HG03196 (cell line): Measurements from ENCODE around the gene NRSN1.

Experiments used
- ATAC-seq: cut with Tn5 transposase; IDR thresholded peaks from one replicate; pipeline ENCODE4 v1.9.1; 2021; ENCODE audit not compliant: unreplicated experiment

Gene NRSN1, protein sequence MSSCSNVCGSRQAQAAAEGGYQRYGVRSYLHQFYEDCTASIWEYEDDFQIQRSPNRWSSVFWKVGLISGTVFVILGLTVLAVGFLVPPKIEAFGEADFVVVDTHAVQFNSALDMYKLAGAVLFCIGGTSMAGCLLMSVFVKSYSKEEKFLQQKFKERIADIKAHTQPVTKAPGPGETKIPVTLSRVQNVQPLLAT

DNA sequence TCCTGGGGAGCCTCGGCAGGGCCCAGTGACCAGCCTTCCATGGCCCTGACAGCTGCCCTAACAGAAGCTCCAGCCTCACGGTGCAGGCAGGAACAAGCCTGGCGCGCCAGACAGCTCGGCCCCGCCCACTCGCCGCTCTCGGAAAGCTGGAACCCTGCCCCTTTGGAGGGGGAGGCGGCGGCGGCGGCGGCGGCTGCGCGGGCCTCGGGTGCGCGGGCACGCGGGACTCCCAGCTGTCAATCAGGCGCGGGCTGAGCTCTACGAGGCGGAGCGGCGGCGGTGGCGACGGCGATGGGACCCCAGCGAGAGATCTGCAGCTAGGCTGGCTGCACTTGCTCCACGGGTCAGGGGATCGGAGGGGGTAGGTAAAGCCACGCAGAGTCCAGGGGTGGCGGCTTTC, at the start of gene NRSN1:
NRSN1 (plus strand) TSS at position 236 of the 400 bp plus-strand sequence. CDS start 8,113 bp downstream, outside the sequence.
- no peak for ATAC-seq

DNA sequence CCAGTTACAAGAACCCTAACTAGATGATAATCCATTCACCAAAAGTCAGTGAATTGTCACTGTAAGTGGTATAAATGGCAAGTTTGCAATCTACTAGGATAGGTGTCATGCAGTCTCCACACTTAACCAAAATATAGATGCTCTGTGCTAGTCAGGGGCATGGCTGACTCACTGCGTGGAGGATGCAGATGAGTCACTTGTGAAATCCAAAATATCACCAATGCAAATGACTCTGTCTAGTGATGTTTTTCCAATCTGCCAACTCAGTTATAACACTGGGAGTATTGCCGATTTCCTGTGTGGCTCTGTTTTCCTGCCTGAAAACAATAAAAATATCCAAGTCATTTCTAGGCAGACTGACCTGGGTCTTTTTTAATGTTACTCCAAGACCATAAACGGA, 47.8 kb upstream of the NRSN1 start:
- no peak for ATAC-seq

DNA sequence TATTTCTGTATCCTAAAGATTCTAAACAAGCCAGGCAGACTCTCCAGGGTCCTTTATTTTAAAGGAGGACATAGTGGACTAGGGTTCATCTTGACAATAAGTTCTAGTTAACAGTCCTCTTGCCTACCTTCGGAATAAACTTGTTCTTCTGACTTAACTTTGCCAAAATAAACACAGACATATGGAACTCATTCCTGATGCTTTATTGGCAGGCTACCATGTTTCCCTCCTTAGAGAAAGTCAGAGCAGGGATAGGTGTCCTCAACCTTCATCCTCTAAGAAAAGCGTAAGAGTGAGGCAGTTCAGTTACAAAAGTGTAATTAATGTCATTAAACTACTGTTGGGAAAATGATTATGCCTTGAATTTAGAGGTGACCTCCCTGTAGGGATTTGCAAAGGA, 46.9 kb upstream of the NRSN1 start:
- ATAC-seq: no peak

DNA sequence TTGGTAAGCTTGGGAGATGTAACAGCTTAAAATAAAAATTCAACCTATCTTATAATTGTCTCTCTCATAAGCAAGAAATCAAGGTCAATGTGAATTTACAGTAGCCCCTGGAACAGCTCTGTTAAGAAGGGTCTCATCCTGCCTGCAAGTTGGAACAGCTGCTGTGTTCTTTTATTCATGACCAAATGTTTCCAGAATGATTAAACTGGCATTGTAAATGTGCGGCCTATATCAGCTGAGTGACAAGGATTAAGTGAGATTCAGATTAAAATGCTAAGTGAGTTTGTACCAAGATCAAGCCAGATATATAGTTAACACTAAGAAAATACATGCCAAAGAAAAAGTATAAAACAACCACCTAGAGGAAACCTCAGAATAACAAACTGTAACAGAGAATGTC, 45.3 kb upstream of the NRSN1 start:
- ATAC-seq: no peak

DNA sequence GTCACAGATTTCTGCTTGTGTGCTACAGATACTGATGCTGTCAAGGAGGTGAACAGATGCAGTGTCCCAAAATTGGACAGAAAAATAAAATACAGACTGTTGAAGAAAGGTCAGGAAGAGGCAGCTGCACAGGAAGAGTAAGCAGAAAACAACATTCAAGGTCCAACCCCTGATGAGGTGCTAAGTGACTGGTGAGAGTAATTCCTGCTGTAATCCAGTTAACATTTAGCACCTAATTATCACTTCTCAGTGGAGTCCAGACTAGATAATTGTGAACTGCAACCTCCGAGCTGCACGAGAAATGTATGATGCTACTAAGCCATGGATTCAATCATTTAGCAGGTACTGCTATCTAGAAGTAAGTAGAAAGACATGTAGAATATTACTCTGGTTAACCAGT, 36.3 kb upstream of the NRSN1 start:
- ATAC-seq: no peak

DNA sequence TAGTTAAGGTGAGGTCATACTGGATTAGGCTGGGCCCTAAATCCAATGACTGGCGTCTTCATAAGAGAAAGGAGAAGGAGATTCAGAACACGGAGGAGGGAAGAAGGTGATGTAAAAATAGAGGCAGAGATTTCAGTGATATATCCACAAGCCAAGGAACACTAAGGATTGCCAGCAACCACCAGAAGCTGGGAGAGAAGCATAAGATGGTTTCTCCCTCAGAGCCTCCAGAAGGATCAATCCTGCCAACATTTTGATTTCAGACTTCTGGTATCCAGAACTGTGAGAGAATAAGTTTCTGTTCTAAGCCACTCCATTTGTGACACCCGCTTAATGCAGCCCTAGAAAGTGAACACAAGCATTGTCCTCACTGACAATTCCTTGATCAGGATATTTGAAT, 33.6 kb upstream of the NRSN1 start:
- ATAC-seq: no peak

DNA sequence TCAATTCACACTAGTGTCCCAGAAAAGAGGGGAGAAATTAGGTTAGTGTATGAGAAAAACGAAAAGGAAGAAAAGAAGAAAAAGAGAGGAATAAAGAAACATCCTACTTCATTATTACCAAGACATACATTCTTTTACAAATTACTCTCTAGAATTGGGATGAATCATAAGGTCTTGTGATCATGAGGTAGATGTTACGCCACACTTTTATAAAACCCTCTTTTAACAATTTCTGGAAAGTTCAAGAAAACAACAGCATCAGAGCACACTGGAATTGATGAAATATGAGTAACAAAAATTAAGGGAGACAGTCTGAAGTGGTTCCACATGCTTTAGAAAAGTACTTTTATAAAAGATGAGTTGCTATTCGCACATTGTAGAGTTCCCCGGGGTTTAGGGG, 32.6 kb upstream of the NRSN1 start:
- ATAC-seq: no peak

DNA sequence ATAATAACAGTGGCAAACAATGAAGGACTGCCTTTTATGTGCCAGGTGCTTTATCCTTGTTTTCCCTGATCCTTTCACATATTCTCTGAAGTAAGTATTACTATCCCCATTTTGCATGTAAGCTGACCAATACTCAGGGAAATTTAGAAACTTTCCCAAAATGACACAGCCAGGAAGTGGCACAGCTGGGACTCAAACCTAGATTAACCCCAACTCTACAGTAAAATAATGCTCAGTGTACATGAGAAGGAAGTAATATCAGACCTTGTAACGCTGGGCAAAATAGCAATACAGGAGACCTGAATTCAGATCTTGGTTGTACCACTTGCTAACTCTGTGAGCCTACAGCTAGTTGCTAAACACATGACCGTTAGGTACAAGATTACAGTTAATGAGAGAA, 26.8 kb upstream of the NRSN1 start:
- no peak for ATAC-seq

DNA sequence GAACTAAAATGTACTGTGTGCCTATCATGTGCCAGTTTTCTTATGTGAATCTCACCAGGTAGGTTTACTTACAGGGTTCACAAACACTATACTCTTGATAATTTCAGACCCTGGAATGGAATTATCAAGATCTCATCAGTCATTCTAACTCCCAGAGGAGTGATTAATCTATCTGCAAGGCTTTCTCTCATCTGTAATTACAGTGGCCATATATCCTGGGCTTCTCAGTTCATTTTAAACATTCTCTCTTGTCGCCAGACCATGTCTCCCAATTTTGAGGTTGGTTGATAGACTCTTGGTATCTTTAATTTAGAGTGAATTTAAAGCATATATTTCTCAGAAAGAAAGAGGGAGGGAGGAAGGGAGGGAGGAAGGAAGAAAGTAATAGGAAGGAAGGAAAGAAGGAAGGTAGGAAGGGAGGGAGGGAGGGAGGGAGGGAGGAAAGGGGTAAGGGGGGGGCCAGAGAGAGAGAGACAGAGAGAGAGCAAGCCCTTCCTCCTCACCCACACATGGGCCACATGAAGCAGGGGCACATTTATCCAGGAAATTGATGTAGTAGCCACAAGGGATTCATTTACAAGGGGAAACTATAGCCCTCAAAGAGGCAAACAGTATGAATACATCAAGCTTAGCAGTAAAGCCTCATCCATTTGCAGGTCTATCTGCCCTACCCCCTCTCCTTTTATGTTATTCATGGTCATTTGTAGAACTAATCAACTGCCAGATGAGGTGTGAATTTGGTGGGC, 25.8 kb upstream of the NRSN1 start:
- ATAC-seq: no peak

DNA sequence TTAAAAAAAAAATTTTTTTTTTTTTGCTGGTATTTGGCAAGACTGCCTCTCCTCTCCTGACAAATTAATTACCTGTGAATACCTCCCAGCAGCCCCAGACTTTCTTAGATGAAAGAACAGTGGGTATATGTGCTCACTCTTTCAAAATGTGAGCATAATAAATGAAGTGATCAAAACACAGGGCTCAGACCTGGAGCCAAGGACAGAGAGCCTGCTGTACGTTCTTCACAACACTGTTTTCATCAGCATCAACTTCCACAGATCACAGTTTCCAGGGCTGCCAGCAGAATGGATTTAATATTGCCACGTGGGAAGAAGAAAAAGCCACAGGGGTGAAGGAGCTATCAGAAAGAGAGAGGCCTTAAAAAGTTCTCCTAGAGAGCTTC, 25.3 kb upstream of the NRSN1 start:
- ATAC-seq: no peak

DNA sequence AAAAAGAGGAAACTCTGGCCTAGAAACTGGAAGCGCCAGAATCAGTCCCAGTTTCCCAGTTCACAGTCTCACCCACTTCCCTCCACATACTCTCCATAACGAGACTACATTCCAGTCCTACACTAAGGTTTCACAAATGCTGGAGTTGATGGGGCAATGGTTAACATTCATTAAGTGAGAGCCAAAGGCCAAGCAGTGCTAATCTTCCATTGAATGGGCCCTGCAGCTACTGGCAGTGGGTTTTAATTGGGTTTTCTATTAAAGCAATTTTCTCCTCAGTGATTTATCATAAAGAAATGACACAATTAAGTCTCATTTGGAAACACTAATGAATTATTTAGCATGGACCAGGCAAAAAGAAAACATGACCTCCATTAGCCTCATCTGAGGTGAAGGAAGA, 20.8 kb upstream of the NRSN1 start:
- ATAC-seq: no peak

DNA sequence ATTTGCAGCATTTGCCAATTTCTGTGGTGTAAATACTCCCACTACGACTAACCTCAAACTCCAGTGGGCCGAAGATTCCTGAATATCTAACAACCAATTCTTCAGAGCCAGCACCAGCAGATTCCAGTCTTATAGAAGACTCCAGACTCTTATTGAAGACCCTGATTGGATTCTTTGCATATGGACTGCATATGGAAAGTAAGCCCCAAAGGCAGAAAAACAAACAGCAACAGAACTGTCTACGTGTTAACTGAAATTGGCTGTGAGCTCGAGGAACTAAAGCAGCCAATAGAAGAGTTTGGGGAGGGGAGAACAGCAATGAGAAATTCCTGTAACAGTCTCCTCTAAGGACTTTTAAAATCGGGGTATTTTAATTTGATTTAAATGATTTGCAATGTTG, 19.7 kb upstream of the NRSN1 start:
- ATAC-seq: no peak

DNA sequence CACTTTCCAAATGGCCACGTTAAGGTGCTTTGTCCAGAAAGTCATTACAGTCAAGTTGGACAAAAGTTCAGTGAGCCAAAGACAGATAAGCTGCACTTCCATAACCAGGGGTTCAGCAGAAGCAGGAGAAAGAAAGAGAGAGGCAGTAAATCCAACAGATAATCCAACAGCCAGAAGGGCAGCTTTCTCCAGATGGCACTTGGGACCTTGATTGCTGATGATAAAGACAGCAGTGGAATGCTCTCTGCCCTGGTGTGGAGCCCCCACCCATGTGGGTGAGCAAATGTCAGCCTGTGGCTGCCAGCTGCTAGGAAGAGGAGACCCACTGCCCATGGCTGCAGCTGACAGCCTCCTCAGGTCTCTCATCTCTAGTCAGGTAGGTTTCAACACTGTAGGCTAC, 18.7 kb upstream of the NRSN1 start:
- ATAC-seq: no peak

DNA sequence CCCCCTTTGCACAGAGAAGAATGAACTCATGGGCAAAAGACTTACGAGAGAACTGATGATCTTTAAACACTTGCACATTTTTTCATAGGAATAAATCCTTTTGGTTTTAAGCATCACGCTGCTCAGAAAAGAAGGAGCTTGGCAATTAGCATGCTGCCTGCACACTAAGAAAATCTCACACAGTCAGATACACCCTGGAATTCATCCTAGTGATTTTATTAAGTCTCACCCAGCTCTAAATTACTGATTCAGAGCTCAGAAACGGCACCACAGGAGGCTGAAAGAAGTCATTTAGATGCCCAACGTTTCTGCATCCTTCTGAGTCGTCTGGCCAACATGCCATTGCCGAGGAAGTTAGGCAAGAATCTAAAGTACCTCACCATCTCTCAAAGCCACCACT, 18.0 kb upstream of the NRSN1 start:
- no peak for ATAC-seq

DNA sequence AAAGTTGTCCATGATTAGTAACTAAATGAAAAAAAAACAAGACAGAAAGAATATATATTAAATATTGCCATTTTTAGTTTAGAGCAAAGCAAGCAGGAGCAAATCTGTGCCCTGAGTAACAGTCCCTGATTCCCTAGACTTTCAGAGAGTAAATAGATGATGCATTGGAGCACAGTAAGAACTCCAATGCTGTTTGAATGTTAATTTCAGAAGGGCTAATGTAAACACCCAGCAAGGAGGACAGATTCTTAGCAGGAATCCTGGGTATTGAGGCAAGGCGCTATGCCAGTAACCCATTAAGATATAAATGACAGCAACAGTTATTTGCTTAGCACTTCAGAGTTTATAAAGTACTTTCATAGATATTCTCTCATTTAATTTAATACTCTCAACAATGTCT, 15.6 kb upstream of the NRSN1 start:
- no peak for ATAC-seq

DNA sequence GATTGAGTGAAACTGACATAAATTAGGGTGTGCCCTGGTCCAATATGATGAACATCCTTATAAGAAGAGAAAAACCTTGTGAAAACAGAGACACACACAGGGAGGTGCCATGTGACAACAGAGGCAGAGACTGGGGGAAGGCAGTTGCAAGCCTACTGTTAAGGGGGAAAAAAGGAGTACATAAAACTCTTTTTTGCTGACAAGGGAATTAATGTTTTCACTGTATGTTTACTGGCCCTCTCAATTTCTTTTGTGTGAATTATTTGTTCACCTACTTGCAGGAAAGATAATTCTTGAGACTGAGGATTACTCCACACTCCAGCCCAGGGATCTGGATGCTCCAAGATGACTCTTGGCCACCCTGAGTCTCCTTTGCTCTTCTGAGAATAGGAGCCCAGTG, 12.1 kb upstream of the NRSN1 start:
- no peak for ATAC-seq

DNA sequence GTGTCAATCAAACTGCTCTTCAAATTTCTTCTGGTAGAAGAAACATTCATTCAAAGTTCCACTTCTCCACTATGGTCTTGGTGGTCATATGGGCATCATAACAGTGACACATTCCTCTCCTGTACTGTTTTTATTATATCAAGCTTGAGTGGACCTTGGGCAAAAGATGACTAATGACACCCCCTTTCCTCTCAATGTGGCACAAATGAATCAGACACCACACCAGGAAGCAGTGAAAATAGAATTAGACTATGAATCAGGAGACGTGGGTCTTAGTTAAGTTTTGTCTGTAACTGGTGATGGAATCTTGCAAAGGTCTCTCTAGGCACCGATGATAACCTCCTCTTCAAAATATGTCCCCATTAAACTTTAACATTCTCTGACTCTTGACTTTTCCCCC, 9.0 kb upstream of the NRSN1 start:
- ATAC-seq: no peak

DNA sequence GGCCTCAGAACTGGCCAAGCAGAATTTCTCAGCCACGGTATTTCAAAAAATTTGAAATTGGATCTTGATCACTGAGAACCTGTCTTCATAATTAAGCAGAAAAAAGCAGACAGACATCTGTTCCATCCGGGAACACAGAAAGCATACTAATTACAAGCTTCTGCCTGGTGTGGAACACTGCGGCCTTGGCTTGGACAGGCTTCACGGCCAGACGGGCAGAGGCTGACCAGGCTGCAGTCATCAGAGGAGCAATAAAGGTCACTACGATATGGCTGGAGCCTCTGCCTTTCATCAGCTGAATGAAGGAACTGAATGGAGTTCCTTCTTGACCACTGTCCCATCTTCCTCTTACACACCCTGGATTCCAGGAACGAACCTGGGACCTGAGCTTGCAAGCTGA, 3.9 kb upstream of the NRSN1 start:
- ATAC-seq: no peak

DNA sequence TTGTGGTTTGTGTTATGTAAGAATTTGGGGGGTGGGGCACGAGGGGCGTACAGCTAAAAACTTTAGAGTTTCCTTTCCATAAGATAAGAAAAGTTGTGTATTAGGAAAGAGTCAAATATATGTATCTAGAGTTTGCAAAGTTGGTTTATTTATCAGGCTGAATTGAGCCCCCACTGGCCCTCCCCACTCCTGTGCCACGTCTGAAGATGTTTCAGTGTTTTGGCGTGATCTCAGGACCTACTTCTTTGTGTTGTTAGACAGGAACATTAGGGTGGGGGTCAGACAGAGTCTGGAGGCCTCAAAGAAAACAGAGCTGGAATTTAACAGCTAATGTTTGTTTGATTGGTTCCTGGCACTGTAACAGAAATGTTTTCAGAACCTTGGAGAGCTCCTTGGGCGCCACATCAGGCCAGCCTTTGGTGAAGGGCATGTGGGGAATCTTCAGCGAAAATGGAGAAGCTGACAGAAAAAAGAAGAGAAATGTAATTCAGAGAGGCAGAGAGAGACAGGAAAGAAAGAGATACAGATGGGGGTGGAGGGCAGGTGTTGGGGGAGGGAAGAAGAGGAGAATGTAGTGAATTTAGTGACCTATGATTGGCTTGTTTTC, 674 bp downstream of the NRSN1 start:
- ATAC-seq: no peak

DNA sequence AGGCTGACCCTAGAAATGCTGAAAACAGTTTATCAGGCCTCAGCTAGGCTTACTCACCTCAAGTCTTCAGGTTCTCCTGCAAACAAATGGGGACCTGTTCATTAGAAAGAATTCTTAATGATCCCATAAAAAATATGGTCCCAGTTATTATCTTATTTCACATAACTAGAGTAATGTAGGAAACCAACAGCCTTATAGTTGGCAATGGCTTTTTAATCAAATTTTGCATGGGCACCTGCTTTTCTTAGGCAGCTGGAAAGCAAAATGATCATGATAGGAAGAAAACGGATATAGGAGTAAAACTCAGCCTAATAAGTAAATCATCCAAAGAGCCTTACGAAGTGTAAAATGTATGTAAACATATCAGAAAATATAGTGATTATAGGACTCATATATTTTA, 1.3 kb downstream of the NRSN1 start:
- ATAC-seq: no peak

DNA sequence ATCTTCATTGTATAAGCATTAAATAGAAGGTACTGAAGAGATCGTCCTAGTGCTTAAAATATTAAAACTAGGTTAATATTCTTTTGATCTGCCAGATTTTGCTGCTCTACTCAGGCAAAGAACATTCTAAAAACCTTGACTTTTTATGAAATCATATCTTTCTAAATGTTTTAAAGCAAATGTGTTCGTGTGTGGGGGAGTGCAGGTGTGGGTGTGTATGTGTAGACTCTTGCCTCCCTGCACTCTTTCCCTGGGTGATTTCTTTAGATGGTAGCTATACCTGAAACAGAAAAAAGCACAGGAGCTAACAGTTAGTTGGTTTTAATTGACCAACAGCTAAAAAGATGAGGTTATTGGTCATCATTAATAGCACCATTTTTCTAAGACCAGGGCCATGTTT, 5.7 kb downstream of the NRSN1 start:
- ATAC-seq: no peak

DNA sequence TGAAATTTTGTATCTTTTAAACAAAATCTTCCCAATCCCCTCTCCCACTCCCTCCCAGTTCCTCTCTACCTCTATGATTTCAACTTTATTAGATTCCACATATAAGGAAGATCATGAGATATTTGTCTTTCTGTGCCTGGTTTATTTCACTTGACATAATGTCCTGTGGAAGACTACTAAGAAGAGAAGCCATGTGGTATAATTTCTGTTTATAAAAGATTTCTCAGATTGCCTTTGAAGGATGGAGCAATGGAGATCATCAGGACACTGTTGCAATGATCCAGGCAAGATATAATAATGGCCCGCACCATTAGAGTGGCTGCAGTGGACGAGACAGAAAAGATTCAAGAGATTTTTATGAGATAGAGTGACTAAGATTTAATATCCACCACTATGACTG, 13.1 kb downstream of the NRSN1 start:
- no peak for ATAC-seq

DNA sequence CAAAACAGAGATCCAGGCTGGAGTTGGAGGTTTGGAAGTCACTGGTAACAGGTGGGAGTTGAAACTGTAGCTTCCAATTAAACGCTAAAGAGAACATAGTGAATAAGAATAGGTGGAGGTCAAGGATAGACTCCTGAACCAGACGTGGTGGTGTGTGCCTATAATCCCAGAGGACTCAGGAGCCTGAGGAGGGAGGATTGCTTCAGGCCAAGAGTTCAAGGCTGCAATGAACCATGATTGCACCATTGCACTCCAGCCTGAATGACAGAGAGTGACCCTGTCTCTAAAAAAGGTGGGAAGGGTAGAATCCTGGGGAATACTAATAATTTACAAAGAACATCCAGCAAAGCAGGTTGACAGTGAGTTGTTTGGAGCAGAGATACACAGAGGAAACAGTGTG, 13.6 kb downstream of the NRSN1 start:
- ATAC-seq: no peak
